Fibroblast of the aortic adventitia (primary cell): Measurements from ENCODE around the gene DNAH14. TPM values are rescaled to one million over a fixed set of nuclear protein-coding genes. Genes with fewer than 3 reads are reported as not detected.
A peak's percentile ranks its signal among the peaks of the same experiment; 100 is the strongest.
"Not testable (repeated sequence)": the region's sequence is repeated elsewhere in the genome, so short reads cannot be mapped to it uniquely, and the experiment has no call there.

Source experiments
- DNase-seq: peaks from one replicate; pipeline ENCODE4 v3.0.0-alpha.2; 2010; ENCODE audit warnings: low read depth
- H3K4me3 ChIP-seq: 2 replicates; pipeline ENCODE4 v1.5.1; 2011; ENCODE audit warnings: low read depth, mild to moderate bottlenecking, control low read depth, low read length, moderate library complexity
- total RNA-seq: library from RNA; depleted of rRNA; stranded (reverse); fragments of >200 nt; gene quantifications from 2 replicates; pipeline ENCODE4 v1.2.3, GENCODE V29; 2012; ENCODE audit warnings: low replicate concordance
- TF ChIP-seq, protein P1 (sequence below): IDR thresholded peaks from 2 replicates; pipeline ENCODE4 v1.5.1; 2011; ENCODE audit warnings: mild to moderate bottlenecking, low read length, control low read depth, inconsistent platforms; ENCODE audit not compliant: insufficient read depth

The DNAH14 gene
- total RNA-seq = 12.7 and 33.9 TPM in 2 replicates

DNA sequence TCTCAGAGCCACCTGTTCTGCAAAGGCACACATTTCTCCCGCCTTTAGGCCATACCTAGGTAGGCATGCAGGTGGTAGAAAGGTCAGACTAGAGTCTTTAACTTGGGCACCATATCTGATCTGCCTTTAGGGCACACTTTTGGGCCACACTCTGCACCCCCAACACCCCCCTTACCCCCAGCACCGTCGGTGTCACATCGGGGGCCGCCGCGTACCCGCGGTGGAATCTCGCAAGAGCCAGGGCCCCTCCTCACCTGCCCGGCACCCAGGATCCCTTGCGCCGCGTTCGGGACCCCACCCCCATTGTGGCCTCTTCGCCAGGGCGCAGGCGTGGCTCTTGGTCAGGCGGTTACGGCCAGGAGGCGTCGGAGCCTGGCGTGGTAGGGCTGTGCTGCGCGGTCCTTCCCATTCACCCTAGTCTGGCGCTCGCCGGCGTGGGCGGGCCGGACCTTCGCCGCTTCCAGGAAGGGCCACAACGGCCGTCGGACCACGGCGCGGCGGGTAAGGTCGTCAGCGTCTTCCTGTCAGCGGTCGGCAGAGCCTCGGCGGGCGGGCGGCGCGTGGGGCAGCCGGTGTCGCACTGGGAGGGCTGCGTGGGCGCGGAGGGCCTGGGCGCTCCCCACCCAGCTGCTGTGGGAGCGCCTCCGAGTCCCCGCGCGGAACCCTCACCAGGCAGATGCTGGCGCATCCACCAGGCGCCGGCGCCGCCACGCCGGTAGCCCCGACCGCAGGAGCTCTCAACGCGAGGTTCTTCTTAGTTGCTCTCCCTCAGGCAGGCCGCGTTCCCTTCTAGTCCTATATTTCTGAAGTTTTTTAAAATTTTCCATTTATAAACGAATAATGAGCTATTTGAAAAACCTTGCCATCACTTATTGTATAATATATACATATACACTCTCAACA lies at the start of gene DNAH14:
DNAH14 (plus strand) TSS at position 341 of the 903 bp plus-strand sequence. CDS start 23,028 bp downstream, outside the sequence.
- DNase-seq = peak; percentile 72
- H3K4me3 ChIP-seq = peak within 1 kb of the TSS; percentile 69
- TF ChIP-seq, protein P1, sequence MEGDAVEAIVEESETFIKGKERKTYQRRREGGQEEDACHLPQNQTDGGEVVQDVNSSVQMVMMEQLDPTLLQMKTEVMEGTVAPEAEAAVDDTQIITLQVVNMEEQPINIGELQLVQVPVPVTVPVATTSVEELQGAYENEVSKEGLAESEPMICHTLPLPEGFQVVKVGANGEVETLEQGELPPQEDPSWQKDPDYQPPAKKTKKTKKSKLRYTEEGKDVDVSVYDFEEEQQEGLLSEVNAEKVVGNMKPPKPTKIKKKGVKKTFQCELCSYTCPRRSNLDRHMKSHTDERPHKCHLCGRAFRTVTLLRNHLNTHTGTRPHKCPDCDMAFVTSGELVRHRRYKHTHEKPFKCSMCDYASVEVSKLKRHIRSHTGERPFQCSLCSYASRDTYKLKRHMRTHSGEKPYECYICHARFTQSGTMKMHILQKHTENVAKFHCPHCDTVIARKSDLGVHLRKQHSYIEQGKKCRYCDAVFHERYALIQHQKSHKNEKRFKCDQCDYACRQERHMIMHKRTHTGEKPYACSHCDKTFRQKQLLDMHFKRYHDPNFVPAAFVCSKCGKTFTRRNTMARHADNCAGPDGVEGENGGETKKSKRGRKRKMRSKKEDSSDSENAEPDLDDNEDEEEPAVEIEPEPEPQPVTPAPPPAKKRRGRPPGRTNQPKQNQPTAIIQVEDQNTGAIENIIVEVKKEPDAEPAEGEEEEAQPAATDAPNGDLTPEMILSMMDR = no peak

DNA sequence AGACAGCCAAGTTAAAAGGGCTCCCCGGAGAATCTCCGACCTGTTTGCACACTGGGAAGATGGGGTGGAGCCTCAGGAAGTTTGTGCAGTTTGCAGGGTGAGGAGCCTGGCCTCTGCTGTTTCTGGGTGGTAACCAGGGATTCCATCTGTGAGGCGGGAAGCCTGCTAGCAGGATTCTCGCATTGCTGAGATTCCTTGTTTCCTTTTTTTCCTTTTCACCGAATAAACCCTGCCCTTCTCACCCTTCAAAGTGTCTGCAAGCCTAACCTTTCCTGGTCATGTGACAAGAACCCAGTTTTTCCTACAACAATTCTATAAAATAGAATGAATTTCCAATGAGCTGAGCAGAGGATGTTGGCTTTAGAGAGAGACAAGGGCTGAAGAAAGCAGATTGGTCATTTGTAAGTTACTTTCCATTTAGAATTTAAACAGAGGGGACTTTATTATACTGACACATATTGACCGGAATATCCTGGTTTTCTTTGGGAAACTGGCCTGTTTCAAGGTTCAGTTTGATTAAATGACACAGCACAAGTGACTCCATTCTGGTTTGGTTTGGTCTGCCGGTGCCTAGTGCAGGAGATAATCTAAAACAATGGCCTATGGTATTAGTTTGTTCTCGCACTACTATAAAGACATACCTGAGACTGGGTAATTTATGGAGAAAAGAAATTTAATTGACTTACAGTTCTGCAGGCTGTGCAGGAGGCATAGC lies 48.7 kb upstream of the DNAH14 start:
- TF ChIP-seq, protein P1 = no peak
- H3K4me3 ChIP-seq = no peak overlapping the region
- no peak for DNase-seq

DNA sequence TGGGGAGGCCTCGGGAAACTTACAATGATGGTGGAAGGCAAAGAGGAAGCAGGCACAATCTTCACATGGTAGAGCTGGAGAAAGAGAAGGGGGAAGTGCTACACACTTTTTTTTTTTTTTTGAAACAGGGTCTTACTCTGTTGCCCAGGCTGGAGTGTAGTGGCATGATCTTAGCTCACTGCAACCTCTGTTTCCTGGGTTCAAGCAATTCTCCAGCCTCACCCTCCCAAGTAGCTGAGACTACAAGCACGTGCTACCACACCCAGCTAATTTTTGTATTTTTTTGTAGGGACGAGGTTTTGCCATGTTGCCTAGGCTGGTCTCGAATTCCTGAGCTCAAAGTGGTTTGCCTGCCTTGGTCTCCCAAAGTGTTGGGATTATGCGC lies 48.2 kb upstream of the DNAH14 start:
- DNase-seq, H3K4me3 ChIP-seq: not testable (repeated sequence)

DNA sequence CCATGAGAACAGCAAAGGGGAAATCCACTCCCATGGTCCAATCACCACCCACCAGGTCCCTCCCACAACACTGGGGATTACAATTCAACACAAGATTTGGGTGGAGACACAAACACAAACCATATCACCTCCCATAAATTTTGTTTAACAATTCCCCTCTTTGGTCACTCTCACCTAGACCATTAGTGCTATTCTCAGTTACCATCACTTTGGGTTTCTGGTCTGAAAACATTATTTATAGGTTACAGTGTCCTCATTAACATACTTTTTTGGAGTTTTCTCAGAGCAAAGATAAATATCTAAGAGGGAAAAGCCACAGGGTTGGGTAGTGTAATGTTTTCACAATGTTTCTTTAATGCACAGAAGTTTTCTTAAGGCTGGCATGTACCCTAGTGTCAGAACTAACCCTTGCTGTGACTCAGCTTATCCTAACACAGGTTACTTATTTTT lies 47.7 kb upstream of the DNAH14 start:
- H3K4me3 ChIP-seq = no peak overlapping the region
- TF ChIP-seq, protein P1 = no peak
- DNase-seq = no peak

DNA sequence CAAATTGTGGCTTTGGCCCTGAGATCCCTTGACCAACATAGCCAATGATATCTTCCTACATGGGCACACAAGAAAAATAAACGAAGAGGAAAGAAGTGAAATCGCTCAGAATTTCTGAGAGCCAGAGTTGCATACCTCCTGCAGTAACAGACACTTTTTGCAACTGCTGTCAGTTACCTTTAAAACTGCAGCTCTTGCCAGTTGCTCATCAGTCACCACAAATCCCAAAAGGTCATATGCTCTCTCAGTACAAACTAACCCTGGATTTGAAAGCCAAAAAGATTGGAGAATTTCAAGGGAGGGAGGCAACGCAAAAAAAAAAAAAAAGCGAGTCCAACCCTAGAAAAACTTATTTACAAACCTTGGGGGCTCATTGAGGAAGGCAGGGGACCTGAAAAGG lies 47.2 kb upstream of the DNAH14 start:
- DNase-seq = no peak
- no peak overlapping the region for H3K4me3 ChIP-seq
- TF ChIP-seq, protein P1 = no peak

DNA sequence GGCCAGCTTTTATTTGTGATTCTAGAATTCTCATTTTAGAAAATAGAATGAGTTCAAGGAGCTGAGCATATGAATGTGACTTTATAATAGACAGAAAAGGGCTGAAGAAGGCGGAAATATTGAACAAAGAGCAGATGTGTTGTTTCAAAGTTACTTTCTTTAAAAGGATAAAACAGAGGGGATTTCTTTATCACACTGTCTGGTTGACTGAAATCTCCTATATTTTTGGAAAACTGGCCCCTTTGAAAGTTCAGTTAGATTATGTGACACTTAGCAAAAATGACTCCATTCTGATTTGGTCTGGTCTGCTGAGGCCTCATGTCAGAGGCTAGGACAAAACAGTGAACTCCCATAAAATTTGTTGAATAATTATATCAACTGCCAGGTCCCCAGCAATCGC lies 46.4 kb upstream of the DNAH14 start:
- TF ChIP-seq, protein P1 = no peak
- no peak for DNase-seq
- H3K4me3 ChIP-seq = no peak overlapping the region

DNA sequence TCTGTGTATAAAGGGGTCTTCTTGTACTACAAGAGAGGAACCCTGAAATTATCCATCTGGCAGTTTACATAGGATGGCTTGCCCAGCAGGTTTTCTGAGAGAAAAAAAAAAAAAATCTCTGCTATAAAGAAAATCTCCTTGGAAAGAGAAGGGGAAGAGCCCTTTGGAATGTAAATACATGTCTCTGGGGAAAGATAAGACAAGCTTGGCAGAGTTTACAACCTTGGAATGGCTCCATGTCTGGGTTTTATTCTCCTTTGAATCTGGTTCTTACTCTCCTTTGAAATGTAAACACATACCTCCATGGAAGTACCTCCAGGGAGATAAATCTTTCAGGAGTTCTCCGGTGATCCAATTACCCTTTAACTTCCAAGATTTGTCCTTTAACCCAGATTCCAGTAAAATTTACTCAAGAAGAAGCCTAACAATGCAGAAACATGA lies 45.1 kb upstream of the DNAH14 start:
- no peak overlapping the region for H3K4me3 ChIP-seq
- TF ChIP-seq, protein P1 = no peak
- DNase-seq = peak; percentile 63

DNA sequence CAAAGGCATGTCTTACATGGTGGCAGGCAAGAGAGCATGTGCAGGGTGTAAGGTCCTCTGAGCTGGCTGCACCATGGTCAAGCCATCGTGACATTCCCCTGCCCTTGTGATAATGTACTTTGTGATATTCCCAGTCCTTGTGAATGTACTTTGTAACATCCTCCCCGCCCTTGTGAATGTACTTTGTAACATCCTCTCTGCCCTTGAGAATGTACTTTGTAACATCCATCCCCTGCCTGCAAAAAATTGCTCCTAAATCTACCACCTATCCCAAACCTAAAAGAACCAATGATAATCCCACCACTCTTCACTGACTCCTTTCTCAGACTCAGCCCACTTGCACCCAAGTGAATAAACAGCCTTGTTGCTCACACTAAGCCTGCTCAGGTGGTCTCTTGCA lies 44.1 kb upstream of the DNAH14 start:
- DNase-seq, H3K4me3 ChIP-seq: not testable (repeated sequence)
